ENCODE measurements around the gene INSIG2.

INSIG2 gene

DNA sequence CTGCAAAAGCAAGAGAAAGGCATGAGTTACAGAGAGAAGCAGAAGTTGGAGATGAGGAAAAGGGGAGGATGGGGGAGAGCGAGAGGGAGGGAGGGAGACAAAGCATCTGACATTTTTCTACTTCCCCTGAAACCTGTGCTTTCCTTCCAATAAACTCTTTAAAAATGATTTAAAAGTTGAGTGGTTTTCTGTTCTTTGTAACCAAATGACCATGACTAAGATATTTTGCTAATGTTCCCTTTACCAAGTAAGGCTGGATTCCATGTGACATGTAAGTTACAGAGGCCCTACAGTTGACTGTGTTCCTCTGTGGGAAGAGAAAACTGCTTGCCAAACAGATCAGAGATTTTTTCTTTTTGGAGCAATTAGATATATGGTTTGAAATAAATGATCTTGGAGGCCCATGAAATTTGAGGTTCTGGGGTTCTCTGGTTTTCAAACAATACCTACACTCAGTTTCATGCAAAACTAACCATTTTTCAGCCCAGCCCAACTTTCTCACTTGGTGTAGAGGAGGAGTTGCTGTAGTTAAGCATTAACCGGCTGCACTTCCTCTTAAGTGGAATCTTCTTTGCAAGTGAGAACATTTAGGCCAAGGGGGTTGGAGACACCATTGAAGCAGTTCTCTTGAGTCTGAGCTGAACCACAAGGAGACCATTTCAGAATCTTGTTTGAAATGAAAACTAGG lies 34.5 kb downstream of the INSIG2 start:
- TF ChIP-seq POLR2AphosphoS5 (IDR thresholded peaks at IDR 0.05; ENCODE audit: low read depth, low read length) (no peak), SIN3A (IDR thresholded peaks at IDR 0.05; ENCODE audit: borderline replicate concordance, insufficient read depth, low read length) (no peak), FOXP2 (optimal IDR thresholded peaks at IDR 0.05; ENCODE audit: borderline replicate concordance, extremely low read depth, extremely low read length, insufficient read depth) (no peak), TAF1 (IDR thresholded peaks at IDR 0.05; ENCODE audit: borderline replicate concordance, insufficient read depth, low read length) (no peak)
- TF ChIP-seq, protein P1, sequence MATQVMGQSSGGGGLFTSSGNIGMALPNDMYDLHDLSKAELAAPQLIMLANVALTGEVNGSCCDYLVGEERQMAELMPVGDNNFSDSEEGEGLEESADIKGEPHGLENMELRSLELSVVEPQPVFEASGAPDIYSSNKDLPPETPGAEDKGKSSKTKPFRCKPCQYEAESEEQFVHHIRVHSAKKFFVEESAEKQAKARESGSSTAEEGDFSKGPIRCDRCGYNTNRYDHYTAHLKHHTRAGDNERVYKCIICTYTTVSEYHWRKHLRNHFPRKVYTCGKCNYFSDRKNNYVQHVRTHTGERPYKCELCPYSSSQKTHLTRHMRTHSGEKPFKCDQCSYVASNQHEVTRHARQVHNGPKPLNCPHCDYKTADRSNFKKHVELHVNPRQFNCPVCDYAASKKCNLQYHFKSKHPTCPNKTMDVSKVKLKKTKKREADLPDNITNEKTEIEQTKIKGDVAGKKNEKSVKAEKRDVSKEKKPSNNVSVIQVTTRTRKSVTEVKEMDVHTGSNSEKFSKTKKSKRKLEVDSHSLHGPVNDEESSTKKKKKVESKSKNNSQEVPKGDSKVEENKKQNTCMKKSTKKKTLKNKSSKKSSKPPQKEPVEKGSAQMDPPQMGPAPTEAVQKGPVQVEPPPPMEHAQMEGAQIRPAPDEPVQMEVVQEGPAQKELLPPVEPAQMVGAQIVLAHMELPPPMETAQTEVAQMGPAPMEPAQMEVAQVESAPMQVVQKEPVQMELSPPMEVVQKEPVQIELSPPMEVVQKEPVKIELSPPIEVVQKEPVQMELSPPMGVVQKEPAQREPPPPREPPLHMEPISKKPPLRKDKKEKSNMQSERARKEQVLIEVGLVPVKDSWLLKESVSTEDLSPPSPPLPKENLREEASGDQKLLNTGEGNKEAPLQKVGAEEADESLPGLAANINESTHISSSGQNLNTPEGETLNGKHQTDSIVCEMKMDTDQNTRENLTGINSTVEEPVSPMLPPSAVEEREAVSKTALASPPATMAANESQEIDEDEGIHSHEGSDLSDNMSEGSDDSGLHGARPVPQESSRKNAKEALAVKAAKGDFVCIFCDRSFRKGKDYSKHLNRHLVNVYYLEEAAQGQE (IDR thresholded peaks at IDR 0.05; ENCODE audit: insufficient read depth in 1 of 2, low read depth in 2 of 2, low read length in 2 of 2) = no peak

DNA sequence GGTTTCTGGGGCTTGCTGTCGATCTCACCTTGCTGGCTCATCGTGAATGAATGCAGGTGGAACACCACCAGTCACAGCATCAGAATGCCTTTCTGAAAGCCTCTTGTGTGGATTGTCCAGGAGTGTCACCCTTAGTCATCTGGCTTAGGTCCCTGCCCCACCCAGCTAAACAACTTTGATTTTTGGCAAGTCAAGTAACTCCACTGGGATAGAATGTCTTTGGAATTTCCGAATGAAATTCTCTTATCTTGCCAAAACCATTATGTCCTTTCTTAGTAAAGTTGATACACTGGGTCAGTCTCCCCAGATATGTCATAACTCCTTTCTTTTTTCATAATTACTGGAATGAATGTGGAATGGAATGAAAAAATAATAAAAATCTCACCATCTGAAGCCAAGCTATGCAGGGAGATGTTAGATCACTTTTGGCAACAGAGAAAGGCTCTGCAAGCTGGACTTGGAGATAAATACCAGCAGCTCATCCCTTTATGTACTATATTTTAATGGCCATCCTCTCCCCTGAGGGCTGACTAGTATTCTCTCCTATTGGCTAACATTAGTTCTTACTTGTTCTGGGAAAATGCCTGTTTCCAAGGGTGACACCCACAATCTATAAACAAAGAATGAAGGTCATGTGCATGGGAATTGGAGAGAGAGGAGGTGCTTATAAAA lies 35.4 kb downstream of the INSIG2 start:
- TF ChIP-seq, protein P1 (IDR thresholded peaks at IDR 0.05; ENCODE audit: insufficient read depth in 1 of 2, low read depth in 2 of 2, low read length in 2 of 2) = no peak
- no peak for TF ChIP-seq FOXP2 (optimal IDR thresholded peaks at IDR 0.05; ENCODE audit: borderline replicate concordance, extremely low read depth, extremely low read length, insufficient read depth)
- no peak for TF ChIP-seq POLR2AphosphoS5 (IDR thresholded peaks at IDR 0.05; ENCODE audit: low read depth, low read length)
- no peak for TF ChIP-seq SIN3A (IDR thresholded peaks at IDR 0.05; ENCODE audit: borderline replicate concordance, insufficient read depth, low read length)
- no peak for TF ChIP-seq TAF1 (IDR thresholded peaks at IDR 0.05; ENCODE audit: borderline replicate concordance, insufficient read depth, low read length)

DNA sequence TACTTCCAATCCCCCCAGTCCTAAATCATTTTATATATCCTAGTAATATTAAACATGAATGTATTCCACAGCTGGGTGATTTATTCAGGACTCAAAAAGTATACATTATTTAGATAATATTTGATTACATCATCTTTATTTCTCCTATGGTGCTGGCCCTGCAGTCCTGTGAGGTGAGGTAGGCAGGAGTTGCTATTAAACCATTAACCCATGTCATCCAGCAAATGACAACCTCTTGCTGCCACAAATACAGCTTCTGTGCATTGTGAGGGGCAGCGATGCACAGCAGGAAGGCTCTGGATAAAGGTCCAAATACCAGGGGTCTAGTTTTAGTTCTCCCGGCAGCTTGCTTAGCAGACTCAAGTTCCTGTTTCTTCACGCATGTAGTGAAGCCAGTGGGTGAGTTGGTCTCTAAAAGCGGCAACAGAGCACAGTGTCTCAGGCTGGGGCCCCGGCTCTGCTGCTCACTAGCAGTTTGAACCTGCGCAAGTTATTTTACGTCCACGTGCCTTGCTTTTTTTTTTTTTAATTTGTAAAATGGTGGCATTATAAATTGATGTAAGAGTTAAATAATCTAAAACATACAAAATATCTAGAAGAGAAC lies 36.1 kb downstream of the INSIG2 start:
- TF ChIP-seq FOXP2 (optimal IDR thresholded peaks at IDR 0.05; ENCODE audit: borderline replicate concordance, extremely low read depth, extremely low read length, insufficient read depth) (no peak), TAF1 (IDR thresholded peaks at IDR 0.05; ENCODE audit: borderline replicate concordance, insufficient read depth, low read length) (no peak)

DNA sequence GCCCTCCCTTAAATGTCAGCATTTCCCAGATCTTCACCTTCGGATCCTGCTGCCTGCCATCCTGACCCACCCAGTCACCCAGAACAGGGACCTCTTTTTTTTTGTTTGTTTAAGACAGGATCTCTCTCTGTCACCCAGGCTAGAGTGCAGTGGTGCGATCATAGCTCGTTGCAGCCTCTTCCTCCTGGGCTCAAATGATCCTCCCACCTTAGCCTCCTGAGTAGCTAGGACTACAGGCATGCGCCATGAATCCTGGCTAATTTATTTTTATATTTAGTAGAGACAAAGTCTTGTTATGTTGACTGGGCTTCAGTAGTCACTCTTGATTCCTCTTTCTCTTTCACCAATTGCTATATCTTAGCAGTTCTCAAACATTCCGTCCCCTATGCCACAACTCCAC lies 39.0 kb downstream of the INSIG2 start:
- TF ChIP-seq, protein P1 (IDR thresholded peaks at IDR 0.05; ENCODE audit: insufficient read depth in 1 of 2, low read depth in 2 of 2, low read length in 2 of 2) = no peak
- TF ChIP-seq POLR2AphosphoS5 (IDR thresholded peaks at IDR 0.05; ENCODE audit: low read depth, low read length) = no peak
- no peak for TF ChIP-seq SIN3A (IDR thresholded peaks at IDR 0.05; ENCODE audit: borderline replicate concordance, insufficient read depth, low read length)
- TF ChIP-seq TAF1 (IDR thresholded peaks at IDR 0.05; ENCODE audit: borderline replicate concordance, insufficient read depth, low read length) = no peak
- no peak for TF ChIP-seq FOXP2 (optimal IDR thresholded peaks at IDR 0.05; ENCODE audit: borderline replicate concordance, extremely low read depth, extremely low read length, insufficient read depth)

DNA sequence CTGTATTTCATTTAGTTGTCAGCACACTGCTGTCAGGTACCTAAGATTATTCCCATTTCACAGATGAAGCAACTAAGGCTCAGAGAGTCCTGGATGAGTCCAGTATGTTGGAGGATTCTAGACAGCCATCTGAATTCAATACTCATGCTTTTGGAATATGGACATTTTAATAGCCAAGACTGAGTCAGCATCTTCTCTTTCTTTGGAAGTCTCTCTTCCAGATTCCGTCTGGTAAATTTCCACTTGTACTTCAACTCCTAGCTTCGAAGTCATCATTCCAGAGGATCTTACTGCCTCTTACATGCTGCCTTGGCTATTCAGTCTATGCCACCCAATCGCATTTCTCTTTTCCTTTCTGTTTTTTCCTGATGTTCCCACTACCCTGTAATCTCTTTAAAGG lies 40.6 kb downstream of the INSIG2 start:
- no peak for TF ChIP-seq FOXP2 (optimal IDR thresholded peaks at IDR 0.05; ENCODE audit: borderline replicate concordance, extremely low read depth, extremely low read length, insufficient read depth)
- no peak for TF ChIP-seq SIN3A (IDR thresholded peaks at IDR 0.05; ENCODE audit: borderline replicate concordance, insufficient read depth, low read length)
- TF ChIP-seq TAF1 (IDR thresholded peaks at IDR 0.05; ENCODE audit: borderline replicate concordance, insufficient read depth, low read length) = no peak
- TF ChIP-seq POLR2AphosphoS5 (IDR thresholded peaks at IDR 0.05; ENCODE audit: low read depth, low read length) = no peak
- TF ChIP-seq, protein P1 (IDR thresholded peaks at IDR 0.05; ENCODE audit: insufficient read depth in 1 of 2, low read depth in 2 of 2, low read length in 2 of 2) = no peak

Data from PFSK-1 (cell line).